K562 (cell line): ENCODE measurements around the gene PIGM. TPM values are rescaled to one million over a fixed set of nuclear protein-coding genes. Genes with fewer than 3 reads are reported as not detected.

Experiments
- ATAC-seq: fragments of 200-7000 bp; cut with Tn5 transposase; 3 replicates; pipeline ENCODE4 v1.9.1; 2020; ENCODE audit warnings: moderate library complexity
- BruUV-seq: library from RNA; stranded (reverse); fragments of 400-500 nt; replicated peaks from 2 replicates; lab custom pipeline; 2021; lab: Mats Ljungman, UMichigan
- CTCF ChIA-PET: fragments of 300-600 bp; formaldehyde crosslinking; extraction: SDS; loops from one replicate; lab custom pipeline; 2021; ENCODE audit warnings: low intra/inter-chr PET ratio; lab: Yijun Ruan, JAX
- POLR2A ChIA-PET: fragments of 300-600, 350-650 bp; sonication (Branson Sonifier 250); formaldehyde crosslinking; extraction: SDS; loops from one replicate; lab custom pipeline; 2021; ENCODE audit warnings: antibody characterized with exemption, inconsistent platforms; lab: Yijun Ruan, JAX
- DNase-seq, 4 experiments: peaks; one replicate each; pipeline versions ENCODE4 v3.0.0 to v3.0.0-alpha.2; 2011 to 2018; ENCODE audit warnings: low spot score in 3 of 4, mixed read lengths in 3 of 4; ENCODE audit errors: extremely low read depth in 1 of 4
- FAIRE-seq: peaks from 2 replicates; lab custom pipeline; 2011; peaks lifted over from hg19 to GRCh38; lab: Jason Lieb, UNC
- H2AFZ ChIP-seq: 2 replicates; pipeline ENCODE4 v1.6.0; 2011; ENCODE audit warnings: low read depth, low read length, control low read depth, inconsistent platforms
- H3K27ac ChIP-seq: fragments of 200-600 bp; 3 replicates; pipeline ENCODE4 v1.8.0; 2011; ENCODE audit warnings: low read depth, mild to moderate bottlenecking, control low read depth, inconsistent platforms, low read length, moderate library complexity, mixed read lengths; ENCODE audit errors: extremely low read depth
- H3K27me3 ChIP-seq, 2 experiments: fragments of 300-600 bp in 1 of 2; 2 replicates in 1 of 2; 3 replicates in 1 of 2; pipeline versions ENCODE4 v1.6.0 to v1.8.0; 2011; ENCODE audit warnings: inconsistent platforms in 2 of 2, low read length in 2 of 2, mild to moderate bottlenecking in 1 of 2, mixed read lengths in 1 of 2, moderate library complexity in 1 of 2; ENCODE audit not compliant: control insufficient read depth in 2 of 2, insufficient read depth in 2 of 2
- H3K36me3 ChIP-seq: fragments of 300-600 bp; 3 replicates; pipeline ENCODE4 v1.8.0; 2011; ENCODE audit warnings: mild to moderate bottlenecking, low read length, inconsistent platforms; ENCODE audit not compliant: control insufficient read depth, insufficient read depth
- H3K4me1 ChIP-seq, 2 experiments: fragments of 200-600 bp in 1 of 2; replicated peaks in 1 of 2; 2 replicates in 1 of 2; 3 replicates in 1 of 2; pipeline versions ENCODE4 v1.5.1 to v1.8.0; 2011; ENCODE audit warnings: inconsistent platforms in 2 of 2, low read length in 2 of 2, mild to moderate bottlenecking in 1 of 2, mixed read lengths in 1 of 2, moderate library complexity in 1 of 2; ENCODE audit not compliant: control insufficient read depth in 2 of 2, insufficient read depth in 2 of 2
- H3K4me2 ChIP-seq: 2 replicates; pipeline ENCODE4 v1.6.1; 2011; ENCODE audit warnings: low read length, control low read depth, inconsistent platforms, mixed read lengths; ENCODE audit not compliant: insufficient read depth
- H3K4me3 ChIP-seq: fragments of 200-600 bp; sonication (generic), shearing (Covaris generic); 2 replicates; pipeline ENCODE4 v1.5.1; 2016; ENCODE audit warnings: control low read depth, inconsistent platforms
- H3K79me2 ChIP-seq: fragments of 200-600 bp; 3 replicates; pipeline ENCODE4 v1.8.0; 2011; ENCODE audit warnings: low read length, inconsistent platforms; ENCODE audit not compliant: control insufficient read depth, insufficient read depth
- H3K9ac ChIP-seq, 2 experiments: 2 replicates each; pipeline versions ENCODE4 v1.6.0 to v1.6.1; 2011; ENCODE audit warnings: low read depth in 2 of 2, low read length in 2 of 2, control low read depth in 1 of 2, inconsistent platforms in 1 of 2, mild to moderate bottlenecking in 1 of 2, mixed read lengths in 1 of 2; ENCODE audit not compliant: insufficient read depth in 1 of 2
- H3K9me1 ChIP-seq: one replicate; pipeline ENCODE4 v1.6.0; 2011; ENCODE audit warnings: inconsistent platforms, mild to moderate bottlenecking, low read length, moderate library complexity; ENCODE audit not compliant: control insufficient read depth, insufficient read depth
- H3K9me3 ChIP-seq: replicated peaks from 2 replicates; pipeline ENCODE4 v1.5.1; 2011; ENCODE audit warnings: low read depth, low read length, inconsistent platforms; ENCODE audit not compliant: control insufficient read depth, insufficient read depth
- H4K20me1 ChIP-seq: replicated peaks from 2 replicates; pipeline ENCODE4 v1.6.1; 2011; ENCODE audit warnings: low read length, inconsistent platforms, mixed read lengths; ENCODE audit not compliant: control insufficient read depth, insufficient read depth
- ATF6 ChIP-seq: sonication (generic); formaldehyde crosslinking; IDR thresholded peaks from 2 replicates; pipeline ENCODE4 v1.4.0; 2020; ENCODE audit warnings: mild to moderate bottlenecking, missing genetic modification reagents
- EGR1 ChIP-seq: fragments of 450-650 bp; conservative IDR thresholded peaks from 2 replicates; pipeline ENCODE4 v1.6.1; 2017; ENCODE audit warnings: mild to moderate bottlenecking
- MCM3 ChIP-seq: fragments of 450-650 bp; IDR thresholded peaks from 2 replicates; pipeline ENCODE4 v1.6.1; 2016
- NFRKB ChIP-seq: fragments of 450-650 bp; IDR thresholded peaks from 2 replicates; pipeline ENCODE4 v1.6.1; 2016; ENCODE audit warnings: low read depth
- NR2C1 ChIP-seq, 2 experiments: fragments of 450-650 bp; IDR thresholded peaks; 2 replicates each; pipeline ENCODE4 v1.6.1; 2017; ENCODE audit warnings: mild to moderate bottlenecking in 2 of 2, antibody characterized with exemption in 1 of 2, inconsistent platforms in 1 of 2, missing compliant biosample characterization in 1 of 2, missing genetic modification characterization in 1 of 2
- SIRT6 ChIP-seq: IDR thresholded peaks from one replicate; pipeline ENCODE4 v1.6.1; 2012; ENCODE audit warnings: low read depth, mild to moderate bottlenecking, control low read depth, inconsistent platforms, low read length, moderate library complexity
- SOX6 ChIP-seq: fragments of 450-650 bp; IDR thresholded peaks from 2 replicates; pipeline ENCODE4 v1.6.1; 2014; ENCODE audit warnings: mild to moderate bottlenecking
- TBL1XR1 ChIP-seq, 2 experiments: IDR thresholded peaks; 2 replicates each; pipeline ENCODE4 v1.6.1; 2012; ENCODE audit warnings: improper control_type of control experiment in 2 of 2, low read length in 2 of 2, mild to moderate bottlenecking in 1 of 2
- THRB ChIP-seq: fragments of 450-650 bp; formaldehyde crosslinking; conservative IDR thresholded peaks from 2 replicates; pipeline ENCODE4 v1.4.0; 2022; ENCODE audit warnings: mild to moderate bottlenecking, missing genetic modification characterization
- ZBTB43 ChIP-seq: sonication (generic); formaldehyde crosslinking; IDR thresholded peaks from 2 replicates; pipeline ENCODE4 v1.8.0; 2023; ENCODE audit warnings: mild to moderate bottlenecking, missing genetic modification reagents
- ZNF146 ChIP-seq: IDR thresholded peaks from one replicate; pipeline ENCODE4 v1.6.1; 2018; ENCODE audit warnings: missing compliant biosample characterization; ENCODE audit not compliant: unreplicated experiment
- ZNF212 ChIP-seq: fragments of 450-650 bp; formaldehyde crosslinking; IDR thresholded peaks from 2 replicates; pipeline ENCODE4 v1.4.0; 2020; ENCODE audit warnings: mild to moderate bottlenecking
- ZNF583 ChIP-seq: fragments of 250-450 bp; sonication (Bioruptor Pico); IDR thresholded peaks from 2 replicates; pipeline ENCODE4 v1.4.0; 2020
- WGBS: fragments of 100-300 bp; shearing (Covaris generic); methylation state at CpG from one replicate; pipeline ENCODE4 v1.1.6; 2016; ENCODE audit warnings: low coverage, mixed read lengths; ENCODE audit not compliant: insufficient coverage; ENCODE audit errors: missing lambda C conversion rate; 5-methylcytosine and 5-hydroxymethylcytosine counted together
- in situ Hi-C: fragments of 300-500 bp; cut with MboI; formaldehyde crosslinking; loops from 4 replicates; pipeline ENCODE4 v1.15.0; 2018; ENCODE audit warnings: inconsistent platforms, mixed read lengths
- intact Hi-C: fragments of 100-400 bp; cut with micrococcal nuclease; formaldehyde crosslinking; loops from 2 replicates; pipeline ENCODE4 v1.14.2; 2022
- polyA plus RNA-seq, 8 experiments: library from polyadenylated mRNA; depleted of rRNA in 4 of 8; stranded (reverse) in 5 of 8; unstranded in 3 of 8; fragments of >200 nt; fragmentation: Nextera tagmentation in 2 of 8; fragmentation: Illumina TruSeq in 1 of 8; extraction: Ambion mirVana in 2 of 8; extraction: Trizol in 1 of 8; gene quantifications; 2 replicates each; pipeline versions ENCODE4 v1.2.1 to v1.2.3, GENCODE V29; 2011 to 2014; ENCODE audit warnings: inconsistent platforms in 1 of 8, missing spikeins in 1 of 8
- total RNA-seq, 7 experiments: library from RNA; depleted of rRNA in 6 of 7; stranded (reverse); fragments of >200 nt in 6 of 7; fragmentation: Illumina TruSeq in 2 of 7; extraction: Trizol in 2 of 7; gene quantifications; 2 replicates each; pipeline versions ENCODE4 v1.2.1 to v1.2.3, GENCODE V29; 2011 to 2021; ENCODE audit warnings: low replicate concordance in 1 of 7

The PIGM gene
- total and polyA plus RNA-seq, 9 of the 15 experiments (the other 6 are each of a cell fraction or from before 2014, with no cell fraction given), result 2.6 to 6.7 (median 4.3) TPM

- TF ChIP-seq SIRT6 (no peak), TBL1XR1 (IDR thresholded peaks at IDR 0.05; ENCODE audit: low read length in 2 of 2) (no peak)
- TF ChIP-seq, all 486 proteins: peak for 0
Observed at GRCh38 chr1:160025314-160025713, 6.5 kb downstream of the PIGM start (continued).

DNA sequence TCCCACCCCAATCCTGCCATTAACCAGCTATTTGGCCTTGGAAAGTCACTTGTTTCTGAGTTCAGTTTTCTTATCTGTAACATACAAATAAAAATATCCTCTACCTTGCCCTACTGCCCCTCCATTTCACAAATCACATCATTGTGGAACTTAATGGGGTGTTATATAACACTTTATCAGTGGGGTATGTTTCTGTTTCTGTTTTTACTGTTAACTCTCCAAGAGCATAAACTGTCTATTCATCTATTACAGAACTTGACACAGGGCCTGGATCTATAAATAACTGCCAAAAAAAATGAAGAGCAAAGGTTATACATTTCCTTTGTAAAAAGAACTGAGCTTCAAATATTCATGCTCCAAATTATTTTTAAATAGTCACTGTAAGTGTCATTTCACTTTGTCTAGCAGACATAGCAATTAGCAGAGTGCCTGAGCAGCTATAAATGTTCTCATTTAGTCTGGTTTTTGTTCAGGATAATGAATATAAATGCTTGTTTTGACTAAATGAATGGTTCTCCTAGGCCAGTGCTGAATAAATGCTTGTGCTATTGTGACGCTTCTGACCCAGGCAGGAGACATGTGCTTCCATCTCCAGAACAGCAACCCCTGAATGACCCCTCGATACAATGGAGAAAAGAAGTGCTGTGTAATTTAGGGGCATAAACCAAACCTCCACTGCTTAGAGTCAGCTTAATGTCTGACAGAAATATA, 7.4 kb downstream of the PIGM start:
- Histone ChIP-seq H3K4me3 (no peak overlapping the region), H3K27me3 (peaks cover 2 to 7% of the 10 kb centered on the region in 2 experiments; a peak in 2 of 5 replicates), H3K36me3 (no peaks in the 10 kb centered on the region), H3K9me3 (no peaks in the 10 kb centered on the region), H3K4me1 (peaks cover 0 to 11% of the 10 kb centered on the region in 2 experiments; a peak in 2 of 5 replicates), H3K9ac (no peak overlapping the region)
- FAIRE-seq (no peak), ATAC-seq (no peak), DNase-seq (no peak)
- CTCF ChIA-PET, result no interaction called here
- BruUV-seq, result no TSS peak
- TF ChIP-seq ZNF583 (CRISPR knock-in tag), result no peak
- TF ChIP-seq SOX6, result no peak
- no peak for TF ChIP-seq EGR1
- no peak for TF ChIP-seq THRB (CRISPR knock-in tag)
- no peak for TF ChIP-seq ZBTB43 (CRISPR knock-in tag)
- no peak for TF ChIP-seq ATF6
- TF ChIP-seq NFRKB, result no peak
- no peak for TF ChIP-seq ZNF146
- no peak for TF ChIP-seq NR2C1 (IDR thresholded peaks at IDR 0.05)
- no peak for TF ChIP-seq NR2C1 (tag; IDR thresholded peaks at IDR 0.05)
- TF ChIP-seq MCM3, result no peak
- no peak for TF ChIP-seq ZNF212 (CRISPR knock-in tag)
- TF ChIP-seq, all 486 proteins: peak for 0
- WGBS, result 15% methylated on average over 2 of the region's 2 CpGs
- intact Hi-C loops (no loop called here), in situ Hi-C loops (no loop called here)
- Histone ChIP-seq H3K79me2 (no peaks in the 10 kb centered on the region; the same call in 2 of the 3 replicates), H3K4me2 (no peak overlapping the region), H4K20me1 (peaks cover 3% of the 10 kb centered on the region; the same call in 1 of the 2 replicates), H3K27ac (no peak overlapping the region), H3K9me1 (no peaks in the 10 kb centered on the region), H2AFZ (no peak overlapping the region)
- POLR2A ChIA-PET, result interaction anchor here (0.6 to 1.1 kb wide), 3 partner anchors 16 to 24 kb away, joined by 3 read pairs; no protein-coding TSS in a partner anchor
